WTC11 (cell line): ENCODE data around the gene TNFRSF4. TPM values are rescaled to one million over a fixed set of nuclear protein-coding genes. Genes with fewer than 3 reads are reported as not detected.
A peak's percentile ranks its signal among the peaks of the same experiment; 100 is the strongest.

ENCODE experiments used
- ATAC-seq: fragments of 200-7000 bp; cut with Tn5 transposase; 2 replicates; pipeline ENCODE4 v1.10.0; 2021; ENCODE audit warnings: mild to moderate bottlenecking, moderate library complexity
- CTCF ChIA-PET: fragments of 300-600 bp; sonication (Branson Sonifier 250); formaldehyde crosslinking; loops from one replicate; lab custom pipeline; 2021; ENCODE audit warnings: antibody characterized with exemption; lab: Charles Lee
- POLR2A ChIA-PET: fragments of 350-600 bp; sonication (Branson Sonifier 250); formaldehyde crosslinking; loops from one replicate; lab custom pipeline; 2021; ENCODE audit warnings: antibody characterized with exemption; lab: Charles Lee
- DNase-seq: peaks from one replicate; pipeline ENCODE4 v3.0.0; 2021; ENCODE audit warnings: low spot score
- H3K27ac Mint-ChIP-seq: 2 replicates; pipeline ENCODE4 v1.8.0; 2021; ENCODE audit warnings: mixed read lengths
- H3K27me3 Mint-ChIP-seq: 2 replicates; pipeline ENCODE4 v1.8.0; 2021; ENCODE audit warnings: low read depth, mild to moderate bottlenecking, moderate library complexity, mixed read lengths
- H3K36me3 Mint-ChIP-seq: 2 replicates; pipeline ENCODE4 v1.8.0; 2021; ENCODE audit warnings: mixed read lengths
- H3K4me1 Mint-ChIP-seq: 2 replicates; pipeline ENCODE4 v1.8.0; 2022; ENCODE audit warnings: mixed read lengths
- H3K4me3 Mint-ChIP-seq: 2 replicates; pipeline ENCODE4 v1.8.0; 2021; ENCODE audit warnings: mild to moderate bottlenecking, moderate library complexity, mixed read lengths
- H3K9me3 Mint-ChIP-seq: 2 replicates; pipeline ENCODE4 v1.8.0; 2021; ENCODE audit warnings: mixed read lengths
- ATF1 ChIP-seq: sonication (generic); formaldehyde crosslinking; IDR thresholded peaks from 2 replicates; pipeline ENCODE4 v1.8.1; 2023; ENCODE audit warnings: mild to moderate bottlenecking, moderate library complexity, missing genetic modification reagents
- ESRRA ChIP-seq: sonication (generic); formaldehyde crosslinking; IDR thresholded peaks from 2 replicates; pipeline ENCODE4 v1.8.1; 2022; ENCODE audit warnings: mild to moderate bottlenecking, missing genetic modification reagents, borderline replicate concordance
- ETV6 ChIP-seq: sonication (generic); formaldehyde crosslinking; IDR thresholded peaks from 2 replicates; pipeline ENCODE4 v1.8.1; 2022; ENCODE audit warnings: mild to moderate bottlenecking, missing genetic modification reagents
- GRHL2 ChIP-seq: fragments of 250-450 bp; sonication (Bioruptor Pico); IDR thresholded peaks from 2 replicates; pipeline ENCODE4 v1.8.0; 2022; ENCODE audit warnings: mild to moderate bottlenecking, moderate library complexity; ENCODE audit not compliant: insufficient replicate concordance, severe bottlenecking
- HMGA2 ChIP-seq: fragments of 250-450 bp; sonication (Bioruptor Pico); IDR thresholded peaks from 2 replicates; pipeline ENCODE4 v1.4.0; 2021; ENCODE audit warnings: mild to moderate bottlenecking, moderate library complexity
- MXD4 ChIP-seq: fragments of 250-450 bp; sonication (Bioruptor Pico); IDR thresholded peaks from 2 replicates; pipeline ENCODE4 v1.8.0; 2021; ENCODE audit warnings: mild to moderate bottlenecking, moderate library complexity, borderline replicate concordance
- MYBL2 ChIP-seq: sonication (generic); formaldehyde crosslinking; IDR thresholded peaks from 2 replicates; pipeline ENCODE4 v1.8.1; 2023; ENCODE audit warnings: mild to moderate bottlenecking, moderate library complexity, missing genetic modification reagents
- NR1H2 ChIP-seq: sonication (generic); formaldehyde crosslinking; IDR thresholded peaks from 2 replicates; pipeline ENCODE4 v1.9.0; 2021; ENCODE audit warnings: mild to moderate bottlenecking, moderate library complexity, missing genetic modification reagents
- RELA ChIP-seq: sonication (generic); formaldehyde crosslinking; IDR thresholded peaks from 2 replicates; pipeline ENCODE4 v1.8.1; 2022; ENCODE audit warnings: missing genetic modification reagents, mild to moderate bottlenecking, borderline replicate concordance
- TEAD1 ChIP-seq: sonication (generic); formaldehyde crosslinking; IDR thresholded peaks from 2 replicates; pipeline ENCODE4 v1.8.0; 2022; ENCODE audit warnings: mild to moderate bottlenecking, missing genetic modification reagents
- TEAD4 ChIP-seq: sonication (generic); formaldehyde crosslinking; IDR thresholded peaks from 2 replicates; pipeline ENCODE4 v1.8.0; 2022; ENCODE audit warnings: mild to moderate bottlenecking, missing genetic modification reagents
- TP53 ChIP-seq: sonication (generic); formaldehyde crosslinking; IDR thresholded peaks from 2 replicates; pipeline ENCODE4 v1.8.1; 2023; ENCODE audit warnings: mild to moderate bottlenecking, missing genetic modification reagents
- ZNF219 ChIP-seq: sonication (generic); formaldehyde crosslinking; IDR thresholded peaks from 2 replicates; pipeline ENCODE4 v1.8.0; 2023; ENCODE audit warnings: missing genetic modification reagents, mild to moderate bottlenecking, borderline replicate concordance
- ZNF317 ChIP-seq: sonication (generic); formaldehyde crosslinking; IDR thresholded peaks from 2 replicates; pipeline ENCODE4 v1.8.1; 2023; ENCODE audit warnings: low read depth, mild to moderate bottlenecking, moderate library complexity, missing genetic modification reagents, borderline replicate concordance
- ZNF671 ChIP-seq: fragments of 250-450 bp; sonication (Bioruptor Pico); IDR thresholded peaks from 2 replicates; pipeline ENCODE4 v1.8.0; 2021; ENCODE audit warnings: mild to moderate bottlenecking
- total RNA-seq: library from RNA; stranded (reverse); gene quantifications from 3 replicates; pipeline ENCODE4 v1.2.3, GENCODE V29; 2021
- TF ChIP-seq, protein P1 (sequence below): sonication (generic); formaldehyde crosslinking; IDR thresholded peaks from 2 replicates; pipeline ENCODE4 v1.8.0; 2022; ENCODE audit warnings: mild to moderate bottlenecking, missing genetic modification reagents
- TF ChIP-seq, protein P2 (sequence below): sonication (generic); formaldehyde crosslinking; IDR thresholded peaks from 2 replicates; pipeline ENCODE4 v1.8.1; 2023; ENCODE audit warnings: mild to moderate bottlenecking, missing genetic modification reagents
- TF ChIP-seq, protein P3 (sequence below): sonication (generic); formaldehyde crosslinking; conservative IDR thresholded peaks from 2 replicates; pipeline ENCODE4 v1.8.1; 2023; ENCODE audit warnings: mild to moderate bottlenecking, low read depth, missing genetic modification reagents, moderate library complexity
- TF ChIP-seq, protein P4 (sequence below): sonication (generic); formaldehyde crosslinking; IDR thresholded peaks from 2 replicates; pipeline ENCODE4 v1.8.1; 2022; ENCODE audit warnings: missing genetic modification reagents, borderline replicate concordance
- TF ChIP-seq, protein P5 (sequence below): sonication (generic); formaldehyde crosslinking; IDR thresholded peaks from 2 replicates; pipeline ENCODE4 v1.8.0; 2023; ENCODE audit warnings: missing genetic modification reagents
- TF ChIP-seq, protein P6 (sequence below): sonication (generic); formaldehyde crosslinking; IDR thresholded peaks from 2 replicates; pipeline ENCODE4 v1.8.1; 2022; ENCODE audit warnings: mild to moderate bottlenecking, moderate library complexity, missing genetic modification reagents
- TF ChIP-seq, protein P7 (sequence below): sonication (generic); formaldehyde crosslinking; IDR thresholded peaks from 2 replicates; pipeline ENCODE4 v1.8.1; 2023; ENCODE audit warnings: mild to moderate bottlenecking, moderate library complexity, missing genetic modification reagents
- TF ChIP-seq, protein P8 (sequence below): sonication (generic); formaldehyde crosslinking; IDR thresholded peaks from 2 replicates; pipeline ENCODE4 v1.8.1; 2022; ENCODE audit warnings: mild to moderate bottlenecking, missing genetic modification reagents, moderate library complexity, borderline replicate concordance

The TNFRSF4 gene
- total RNA-seq, 1 experiment from 2014 or later: 0.33 TPM

DNA sequence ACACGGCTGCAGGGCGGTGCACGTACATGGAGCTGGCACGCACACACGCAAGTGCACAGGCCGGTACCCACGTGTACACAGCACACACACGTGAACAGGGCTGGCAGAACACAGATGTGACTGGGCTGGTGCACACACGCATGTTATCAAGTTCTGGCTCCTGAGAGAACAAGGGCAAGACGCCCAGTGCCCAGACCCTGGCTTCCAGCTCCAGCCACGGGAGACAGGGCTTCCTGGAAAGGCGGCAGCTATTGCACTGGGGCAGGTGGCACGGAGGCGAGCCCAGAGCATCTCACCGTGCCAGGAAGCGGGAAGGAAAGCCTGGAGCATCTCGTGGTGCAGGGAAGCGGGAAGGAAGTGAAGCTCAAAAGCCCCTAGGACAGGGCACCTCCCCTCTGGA lies 12.0 kb upstream of the TNFRSF4 start (continued):
- TF ChIP-seq, protein P1, sequence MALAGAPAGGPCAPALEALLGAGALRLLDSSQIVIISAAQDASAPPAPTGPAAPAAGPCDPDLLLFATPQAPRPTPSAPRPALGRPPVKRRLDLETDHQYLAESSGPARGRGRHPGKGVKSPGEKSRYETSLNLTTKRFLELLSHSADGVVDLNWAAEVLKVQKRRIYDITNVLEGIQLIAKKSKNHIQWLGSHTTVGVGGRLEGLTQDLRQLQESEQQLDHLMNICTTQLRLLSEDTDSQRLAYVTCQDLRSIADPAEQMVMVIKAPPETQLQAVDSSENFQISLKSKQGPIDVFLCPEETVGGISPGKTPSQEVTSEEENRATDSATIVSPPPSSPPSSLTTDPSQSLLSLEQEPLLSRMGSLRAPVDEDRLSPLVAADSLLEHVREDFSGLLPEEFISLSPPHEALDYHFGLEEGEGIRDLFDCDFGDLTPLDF: no peak
- TF ChIP-seq GRHL2 (CRISPR knock-in tag): no peak
- TF ChIP-seq, protein P2, sequence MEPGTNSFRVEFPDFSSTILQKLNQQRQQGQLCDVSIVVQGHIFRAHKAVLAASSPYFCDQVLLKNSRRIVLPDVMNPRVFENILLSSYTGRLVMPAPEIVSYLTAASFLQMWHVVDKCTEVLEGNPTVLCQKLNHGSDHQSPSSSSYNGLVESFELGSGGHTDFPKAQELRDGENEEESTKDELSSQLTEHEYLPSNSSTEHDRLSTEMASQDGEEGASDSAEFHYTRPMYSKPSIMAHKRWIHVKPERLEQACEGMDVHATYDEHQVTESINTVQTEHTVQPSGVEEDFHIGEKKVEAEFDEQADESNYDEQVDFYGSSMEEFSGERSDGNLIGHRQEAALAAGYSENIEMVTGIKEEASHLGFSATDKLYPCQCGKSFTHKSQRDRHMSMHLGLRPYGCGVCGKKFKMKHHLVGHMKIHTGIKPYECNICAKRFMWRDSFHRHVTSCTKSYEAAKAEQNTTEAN (CRISPR knock-in tag): no peak

DNA sequence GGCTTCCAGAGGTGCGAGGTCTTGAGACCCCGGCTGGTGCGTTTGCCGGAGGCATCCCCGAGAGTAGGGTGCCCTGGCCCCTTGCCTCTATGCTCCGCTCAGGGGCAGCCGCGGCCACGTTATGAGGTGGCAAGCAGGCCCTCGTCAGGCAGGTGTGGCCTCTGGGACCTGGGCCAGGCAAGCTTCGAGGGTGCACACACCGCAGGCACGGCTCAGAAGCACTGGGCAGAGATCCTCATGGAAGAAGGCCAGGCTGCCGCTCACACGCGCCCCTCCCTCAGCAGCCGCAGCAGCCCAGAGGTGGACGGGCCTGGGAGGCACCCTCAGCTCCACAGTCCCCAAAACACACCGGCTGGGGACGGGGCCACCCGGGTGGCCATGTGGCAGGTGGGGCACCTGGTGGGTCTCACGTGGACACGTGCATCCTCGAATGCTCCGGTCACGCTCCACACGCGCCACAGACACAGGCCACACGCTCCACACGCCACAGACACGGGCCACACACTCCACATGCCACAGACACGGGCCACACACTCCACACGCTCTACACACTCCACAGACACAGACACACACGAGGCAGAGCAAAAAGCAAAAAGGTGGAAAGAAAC lies 11.4 kb upstream of the TNFRSF4 start:
- POLR2A ChIA-PET: no interaction called here
- ATAC-seq: no peak

DNA sequence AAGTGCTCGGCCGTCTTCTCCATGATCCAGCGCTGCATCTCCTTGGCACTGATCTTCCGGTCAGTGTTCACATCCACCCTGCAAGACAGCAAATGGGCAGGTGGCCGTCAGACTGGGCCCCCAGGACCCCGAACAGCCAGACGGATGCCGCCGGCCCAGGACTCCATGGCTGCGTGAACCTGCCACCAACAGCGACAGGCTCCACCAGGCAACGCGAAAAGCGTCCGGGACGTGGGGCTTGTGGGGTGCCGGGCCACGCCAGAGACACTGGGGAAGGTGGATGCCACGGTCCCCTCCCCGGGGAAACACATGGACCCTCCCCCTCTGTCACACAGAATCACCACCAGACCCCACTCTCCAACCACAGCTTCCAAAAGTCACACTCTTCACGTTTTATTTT lies 9.9 kb upstream of the TNFRSF4 start:
- POLR2A ChIA-PET: no interaction called here
- no peak for TF ChIP-seq MYBL2 (CRISPR knock-in tag)
- TF ChIP-seq ATF1 (CRISPR knock-in tag): no peak
- TF ChIP-seq, protein P3, sequence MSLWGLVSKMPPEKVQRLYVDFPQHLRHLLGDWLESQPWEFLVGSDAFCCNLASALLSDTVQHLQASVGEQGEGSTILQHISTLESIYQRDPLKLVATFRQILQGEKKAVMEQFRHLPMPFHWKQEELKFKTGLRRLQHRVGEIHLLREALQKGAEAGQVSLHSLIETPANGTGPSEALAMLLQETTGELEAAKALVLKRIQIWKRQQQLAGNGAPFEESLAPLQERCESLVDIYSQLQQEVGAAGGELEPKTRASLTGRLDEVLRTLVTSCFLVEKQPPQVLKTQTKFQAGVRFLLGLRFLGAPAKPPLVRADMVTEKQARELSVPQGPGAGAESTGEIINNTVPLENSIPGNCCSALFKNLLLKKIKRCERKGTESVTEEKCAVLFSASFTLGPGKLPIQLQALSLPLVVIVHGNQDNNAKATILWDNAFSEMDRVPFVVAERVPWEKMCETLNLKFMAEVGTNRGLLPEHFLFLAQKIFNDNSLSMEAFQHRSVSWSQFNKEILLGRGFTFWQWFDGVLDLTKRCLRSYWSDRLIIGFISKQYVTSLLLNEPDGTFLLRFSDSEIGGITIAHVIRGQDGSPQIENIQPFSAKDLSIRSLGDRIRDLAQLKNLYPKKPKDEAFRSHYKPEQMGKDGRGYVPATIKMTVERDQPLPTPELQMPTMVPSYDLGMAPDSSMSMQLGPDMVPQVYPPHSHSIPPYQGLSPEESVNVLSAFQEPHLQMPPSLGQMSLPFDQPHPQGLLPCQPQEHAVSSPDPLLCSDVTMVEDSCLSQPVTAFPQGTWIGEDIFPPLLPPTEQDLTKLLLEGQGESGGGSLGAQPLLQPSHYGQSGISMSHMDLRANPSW (CRISPR knock-in tag): no peak
- TF ChIP-seq, protein P1: no peak
- TF ChIP-seq, protein P2 (CRISPR knock-in tag): no peak
- no peak for TF ChIP-seq ETV6 (CRISPR knock-in tag)
- TF ChIP-seq, protein P4, sequence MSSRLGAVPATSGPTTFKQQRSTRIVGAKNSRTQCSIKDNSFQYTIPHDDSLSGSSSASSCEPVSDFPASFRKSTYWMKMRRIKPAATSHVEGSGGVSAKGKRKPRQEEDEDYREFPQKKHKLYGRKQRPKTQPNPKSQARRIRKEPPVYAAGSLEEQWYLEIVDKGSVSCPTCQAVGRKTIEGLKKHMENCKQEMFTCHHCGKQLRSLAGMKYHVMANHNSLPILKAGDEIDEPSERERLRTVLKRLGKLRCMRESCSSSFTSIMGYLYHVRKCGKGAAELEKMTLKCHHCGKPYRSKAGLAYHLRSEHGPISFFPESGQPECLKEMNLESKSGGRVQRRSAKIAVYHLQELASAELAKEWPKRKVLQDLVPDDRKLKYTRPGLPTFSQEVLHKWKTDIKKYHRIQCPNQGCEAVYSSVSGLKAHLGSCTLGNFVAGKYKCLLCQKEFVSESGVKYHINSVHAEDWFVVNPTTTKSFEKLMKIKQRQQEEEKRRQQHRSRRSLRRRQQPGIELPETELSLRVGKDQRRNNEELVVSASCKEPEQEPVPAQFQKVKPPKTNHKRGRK (CRISPR knock-in tag): no peak

More for the DNA sequence above, 11.4 kb upstream of the TNFRSF4 start:
- H3K4me1 Mint-ChIP-seq: no peaks in the 10 kb centered on the region
- CTCF ChIA-PET: no interaction called here
- no peak for DNase-seq
- H3K27ac Mint-ChIP-seq: peak overlapping the region; percentile 55
- no peaks in the 10 kb centered on the region for H3K27me3 Mint-ChIP-seq
- H3K4me3 Mint-ChIP-seq: no peak overlapping the region
- no peaks in the 10 kb centered on the region for H3K9me3 Mint-ChIP-seq
- H3K36me3 Mint-ChIP-seq: peaks cover 22% of the 10 kb centered on the region
- TF ChIP-seq, protein P5, sequence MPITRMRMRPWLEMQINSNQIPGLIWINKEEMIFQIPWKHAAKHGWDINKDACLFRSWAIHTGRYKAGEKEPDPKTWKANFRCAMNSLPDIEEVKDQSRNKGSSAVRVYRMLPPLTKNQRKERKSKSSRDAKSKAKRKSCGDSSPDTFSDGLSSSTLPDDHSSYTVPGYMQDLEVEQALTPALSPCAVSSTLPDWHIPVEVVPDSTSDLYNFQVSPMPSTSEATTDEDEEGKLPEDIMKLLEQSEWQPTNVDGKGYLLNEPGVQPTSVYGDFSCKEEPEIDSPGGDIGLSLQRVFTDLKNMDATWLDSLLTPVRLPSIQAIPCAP (CRISPR knock-in tag): no peak
- no peak for TF ChIP-seq ZNF671
- TF ChIP-seq, protein P6, sequence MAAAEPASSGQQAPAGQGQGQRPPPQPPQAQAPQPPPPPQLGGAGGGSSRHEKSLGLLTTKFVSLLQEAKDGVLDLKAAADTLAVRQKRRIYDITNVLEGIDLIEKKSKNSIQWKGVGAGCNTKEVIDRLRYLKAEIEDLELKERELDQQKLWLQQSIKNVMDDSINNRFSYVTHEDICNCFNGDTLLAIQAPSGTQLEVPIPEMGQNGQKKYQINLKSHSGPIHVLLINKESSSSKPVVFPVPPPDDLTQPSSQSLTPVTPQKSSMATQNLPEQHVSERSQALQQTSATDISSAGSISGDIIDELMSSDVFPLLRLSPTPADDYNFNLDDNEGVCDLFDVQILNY (CRISPR knock-in tag): no peak
- no peak for TF ChIP-seq ESRRA (CRISPR knock-in tag)
- TF ChIP-seq, protein P7, sequence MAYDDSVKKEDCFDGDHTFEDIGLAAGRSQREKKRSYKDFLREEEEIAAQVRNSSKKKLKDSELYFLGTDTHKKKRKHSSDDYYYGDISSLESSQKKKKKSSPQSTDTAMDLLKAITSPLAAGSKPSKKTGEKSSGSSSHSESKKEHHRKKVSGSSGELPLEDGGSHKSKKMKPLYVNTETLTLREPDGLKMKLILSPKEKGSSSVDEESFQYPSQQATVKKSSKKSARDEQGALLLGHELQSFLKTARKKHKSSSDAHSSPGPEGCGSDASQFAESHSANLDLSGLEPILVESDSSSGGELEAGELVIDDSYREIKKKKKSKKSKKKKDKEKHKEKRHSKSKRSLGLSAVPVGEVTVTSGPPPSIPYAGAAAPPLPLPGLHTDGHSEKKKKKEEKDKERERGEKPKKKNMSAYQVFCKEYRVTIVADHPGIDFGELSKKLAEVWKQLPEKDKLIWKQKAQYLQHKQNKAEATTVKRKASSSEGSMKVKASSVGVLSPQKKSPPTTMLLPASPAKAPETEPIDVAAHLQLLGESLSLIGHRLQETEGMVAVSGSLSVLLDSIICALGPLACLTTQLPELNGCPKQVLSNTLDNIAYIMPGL (CRISPR knock-in tag): no peak
- TF ChIP-seq NR1H2 (CRISPR knock-in tag): no peak
- TF ChIP-seq, protein P8, sequence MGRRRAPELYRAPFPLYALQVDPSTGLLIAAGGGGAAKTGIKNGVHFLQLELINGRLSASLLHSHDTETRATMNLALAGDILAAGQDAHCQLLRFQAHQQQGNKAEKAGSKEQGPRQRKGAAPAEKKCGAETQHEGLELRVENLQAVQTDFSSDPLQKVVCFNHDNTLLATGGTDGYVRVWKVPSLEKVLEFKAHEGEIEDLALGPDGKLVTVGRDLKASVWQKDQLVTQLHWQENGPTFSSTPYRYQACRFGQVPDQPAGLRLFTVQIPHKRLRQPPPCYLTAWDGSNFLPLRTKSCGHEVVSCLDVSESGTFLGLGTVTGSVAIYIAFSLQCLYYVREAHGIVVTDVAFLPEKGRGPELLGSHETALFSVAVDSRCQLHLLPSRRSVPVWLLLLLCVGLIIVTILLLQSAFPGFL (CRISPR knock-in tag): no peak
- TF ChIP-seq ZNF317 (CRISPR knock-in tag): no peak
- TF ChIP-seq ZNF219 (CRISPR knock-in tag): no peak
- TF ChIP-seq HMGA2 (CRISPR knock-in tag): no peak
- no peak for TF ChIP-seq MXD4 (CRISPR knock-in tag)
- no peak for TF ChIP-seq TEAD4
- TF ChIP-seq TEAD1 (CRISPR knock-in tag): no peak
- TF ChIP-seq RELA (CRISPR knock-in tag): no peak
- TF ChIP-seq TP53 (CRISPR knock-in tag): no peak
- TF ChIP-seq MYBL2 (CRISPR knock-in tag): no peak

More for the DNA sequence above, 9.9 kb upstream of the TNFRSF4 start:
- Mint-ChIP-seq H3K36me3 (peaks cover 17% of the 10 kb centered on the region), H3K4me3 (no peak overlapping the region), H3K27me3 (no peaks in the 10 kb centered on the region), H3K4me1 (no peaks in the 10 kb centered on the region), H3K27ac (no peak overlapping the region), H3K9me3 (no peaks in the 10 kb centered on the region)
- DNase-seq: no peak
- CTCF ChIA-PET: no interaction called here
- no peak for ATAC-seq
